GM23338 (cell line): ENCODE results near the gene ABCD3. TPM values are rescaled to one million over a fixed set of nuclear protein-coding genes. Genes with fewer than 3 reads are reported as not detected.

Experiments used
- ATAC-seq: fragments of 200-7000 bp; cut with Tn5 transposase; 3 replicates; pipeline ENCODE4 v1.9.1; 2020
- DNase-seq: peaks from one replicate; pipeline ENCODE4 v3.0.0-alpha.2; 2015; ENCODE audit warnings: low spot score
- H2AFZ ChIP-seq: fragments of 200-600 bp; sonication (generic); 2 replicates; pipeline ENCODE4 v1.8.0; 2016; ENCODE audit warnings: antibody characterized with exemption, mild to moderate bottlenecking, moderate library complexity
- H3F3A ChIP-seq: fragments of 200-600 bp; sonication (generic); replicated peaks from 2 replicates; pipeline ENCODE4 v1.8.0; 2017; ENCODE audit warnings: antibody characterized with exemption, mixed run types, low read depth
- H3K27ac ChIP-seq: fragments of 200-600 bp; sonication (generic); 2 replicates; pipeline ENCODE4 v1.6.1; 2016; ENCODE audit warnings: low read depth
- H3K27me3 ChIP-seq: fragments of 200-600 bp; sonication (generic); 2 replicates; pipeline ENCODE4 v1.8.0; 2016; ENCODE audit warnings: mild to moderate bottlenecking, mixed run types, moderate library complexity; ENCODE audit not compliant: insufficient read depth
- H3K36me3 ChIP-seq: fragments of 200-600 bp; sonication (generic); 2 replicates; pipeline ENCODE4 v1.8.0; 2016; ENCODE audit warnings: mild to moderate bottlenecking; ENCODE audit not compliant: insufficient read depth
- H3K4me1 ChIP-seq: fragments of 200-600 bp; sonication (generic); 2 replicates; pipeline ENCODE4 v1.8.0; 2016; ENCODE audit warnings: mild to moderate bottlenecking, moderate library complexity; ENCODE audit not compliant: insufficient read depth
- H3K4me2 ChIP-seq: fragments of 200-600 bp; sonication (generic); 2 replicates; pipeline ENCODE4 v1.7.1; 2017; ENCODE audit warnings: mixed run types
- H3K4me3 ChIP-seq: fragments of 200-600 bp; sonication (generic); 2 replicates; pipeline ENCODE4 v1.6.1; 2016; ENCODE audit warnings: mixed run types
- H3K79me2 ChIP-seq: fragments of 200-600 bp; sonication (generic); replicated peaks from 2 replicates; pipeline ENCODE4 v1.8.0; 2017; ENCODE audit warnings: mild to moderate bottlenecking; ENCODE audit not compliant: insufficient read depth
- H3K9me2 ChIP-seq: fragments of 200-600 bp; sonication (generic); 2 replicates; pipeline ENCODE4 v1.8.0; 2017; ENCODE audit not compliant: insufficient read depth
- H4K20me1 ChIP-seq: fragments of 200-600 bp; sonication (generic); replicated peaks from 2 replicates; pipeline ENCODE4 v1.8.0; 2017; ENCODE audit warnings: mild to moderate bottlenecking; ENCODE audit not compliant: insufficient read depth
- H3K27ac Mint-ChIP-seq: 2 replicates; pipeline ENCODE4 v1.8.0; 2020; ENCODE audit warnings: inconsistent platforms, mild to moderate bottlenecking, moderate library complexity, mixed read lengths
- H3K27me3 Mint-ChIP-seq: 3 replicates; pipeline ENCODE4 v1.8.0; 2022; ENCODE audit warnings: low read depth, mild to moderate bottlenecking, moderate library complexity, mixed read lengths, inconsistent platforms; ENCODE audit not compliant: insufficient read depth, poor library complexity
- H3K36me3 Mint-ChIP-seq: 3 replicates; pipeline ENCODE4 v1.8.0; 2021; ENCODE audit warnings: low read depth, mild to moderate bottlenecking, inconsistent platforms, moderate library complexity, mixed read lengths
- H3K4me1 Mint-ChIP-seq: 3 replicates; pipeline ENCODE4 v1.8.0; 2020; ENCODE audit warnings: mild to moderate bottlenecking, inconsistent platforms, mixed read lengths
- H3K4me3 Mint-ChIP-seq: 3 replicates; pipeline ENCODE4 v1.8.0; 2021; ENCODE audit warnings: moderate library complexity, mild to moderate bottlenecking, inconsistent platforms, mixed read lengths
- H3K9me3 Mint-ChIP-seq: 3 replicates; pipeline ENCODE4 v1.8.0; 2020; ENCODE audit warnings: moderate library complexity, mild to moderate bottlenecking, inconsistent platforms, mixed read lengths
- CREB1 ChIP-seq: fragments of 250-450 bp; sonication (Bioruptor Pico); IDR thresholded peaks from 2 replicates; pipeline ENCODE4 v1.5.0; 2020; ENCODE audit warnings: low read depth, mild to moderate bottlenecking, moderate library complexity
- ETS1 ChIP-seq: IDR thresholded peaks from 2 replicates; pipeline ENCODE4 v1.6.1; 2016; ENCODE audit warnings: antibody characterized with exemption
- EZH2 ChIP-seq: fragments of 200-600 bp; sonication (generic); IDR thresholded peaks from one replicate; pipeline ENCODE4 v1.8.0; 2017; ENCODE audit warnings: antibody characterized with exemption, mild to moderate bottlenecking, low read depth; ENCODE audit not compliant: unreplicated experiment
- EZH2phosphoT487 ChIP-seq: fragments of 200-600 bp; sonication (generic); IDR thresholded peaks from one replicate; pipeline ENCODE4 v1.8.1; 2018; ENCODE audit warnings: antibody characterized with exemption; ENCODE audit not compliant: unreplicated experiment
- JUNB ChIP-seq: IDR thresholded peaks from one replicate; pipeline ENCODE4 v1.6.1; 2016; ENCODE audit warnings: antibody characterized with exemption; ENCODE audit not compliant: unreplicated experiment
- NANOG ChIP-seq: IDR thresholded peaks from 2 replicates; pipeline ENCODE4 v1.6.1; 2016; ENCODE audit warnings: antibody characterized with exemption, borderline replicate concordance
- POLR2AphosphoS5 ChIP-seq: IDR thresholded peaks from 2 replicates; pipeline ENCODE4 v1.6.1; 2016; ENCODE audit warnings: antibody characterized with exemption, low read depth
- REST ChIP-seq: IDR thresholded peaks from one replicate; pipeline ENCODE4 v1.6.1; 2018; ENCODE audit warnings: antibody characterized with exemption; ENCODE audit not compliant: unreplicated experiment
- STAT1 ChIP-seq: IDR thresholded peaks from one replicate; pipeline ENCODE4 v1.6.1; 2016; ENCODE audit warnings: antibody characterized with exemption; ENCODE audit not compliant: unreplicated experiment
- ZNF114 ChIP-seq: fragments of 250-450 bp; sonication (Bioruptor Pico); IDR thresholded peaks from 2 replicates; pipeline ENCODE4 v1.5.0; 2020; ENCODE audit warnings: mild to moderate bottlenecking, moderate library complexity
- ZNF331 ChIP-seq: fragments of 250-450 bp; sonication (Bioruptor Pico); IDR thresholded peaks from 2 replicates; pipeline ENCODE4 v1.5.0; 2020; ENCODE audit warnings: low read depth, mild to moderate bottlenecking, moderate library complexity
- ZNF462 ChIP-seq: fragments of 250-450 bp; sonication (Bioruptor Pico); IDR thresholded peaks from 2 replicates; pipeline ENCODE4 v1.5.0; 2020; ENCODE audit warnings: mild to moderate bottlenecking, moderate library complexity
- polyA plus RNA-seq: library from polyadenylated mRNA; unstranded; fragments of >200 nt; fragmentation: Nextera tagmentation; extraction: Ambion mirVana; gene quantifications from 2 replicates; pipeline ENCODE4 v1.2.1, GENCODE V29; 2016
- total RNA-seq: library from RNA; depleted of rRNA; stranded (reverse); fragments of >200 nt; shearing (Covaris generic); gene quantifications from 2 replicates; pipeline ENCODE4 v1.2.3, GENCODE V29; 2014
- TF ChIP-seq, protein P1 (sequence below), 2 experiments: fragments of 200-600 bp in 1 of 2; sonication (generic) in 1 of 2; conservative IDR thresholded peaks; 2 replicates each; pipeline versions ENCODE4 v1.5.1 to v1.6.1; 2016 to 2017; ENCODE audit warnings: antibody characterized with exemption in 2 of 2, low read depth in 2 of 2, mild to moderate bottlenecking in 2 of 2, moderate library complexity in 1 of 2

The ABCD3 gene
- total and polyA plus RNA-seq, 2 experiments from 2014 or later: 12.3 to 24.0 TPM

DNA sequence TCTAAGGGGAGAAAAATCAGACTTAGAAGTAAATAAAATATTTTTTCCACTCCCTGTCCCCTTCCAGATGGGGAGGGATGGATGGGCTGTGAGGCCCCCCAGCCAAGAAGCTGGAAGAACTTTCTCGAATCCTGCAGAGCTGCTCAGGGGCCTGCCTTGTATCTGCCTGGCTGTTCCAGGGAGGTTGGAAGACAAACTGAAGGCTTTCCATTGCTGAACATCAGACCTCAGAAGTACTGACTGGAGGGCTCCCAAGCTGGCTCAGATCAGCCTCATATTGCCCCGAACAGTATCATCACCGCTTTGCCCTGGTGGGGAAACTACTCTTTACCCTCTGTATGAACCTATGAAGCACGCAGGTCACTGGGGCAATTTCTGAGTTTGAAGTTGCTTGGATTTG, 135.7 kb downstream of the ABCD3 start:
- no peaks in the 10 kb centered on the region for H3F3A ChIP-seq
- Mint-ChIP-seq H3K4me3 (no peak overlapping the region), H3K4me1 (peaks cover 42% of the 10 kb centered on the region), H3K36me3 (no peaks in the 10 kb centered on the region), H3K9me3 (no peaks in the 10 kb centered on the region), H3K27ac (no peak overlapping the region), H3K27me3 (no peaks in the 10 kb centered on the region)
- H2AFZ ChIP-seq: no peak overlapping the region; the same call in 1 of the 2 replicates
- no peaks in the 10 kb centered on the region for H3K79me2 ChIP-seq
- peaks cover 26% of the 10 kb centered on the region for H3K4me1 ChIP-seq
- H3K4me3 ChIP-seq: no peak overlapping the region
- H3K36me3 ChIP-seq: no peaks in the 10 kb centered on the region
- no peak for TF ChIP-seq EZH2
- TF ChIP-seq NANOG: no peak
- TF ChIP-seq ZNF462 (CRISPR knock-in tag): no peak
- TF ChIP-seq ZNF331 (CRISPR knock-in tag): no peak
- no peak for TF ChIP-seq STAT1
- no peak for TF ChIP-seq JUNB
- TF ChIP-seq EZH2phosphoT487: no peak
- TF ChIP-seq CREB1: no peak
- TF ChIP-seq POLR2AphosphoS5: no peak
- TF ChIP-seq REST: no peak
- TF ChIP-seq, protein P1, sequence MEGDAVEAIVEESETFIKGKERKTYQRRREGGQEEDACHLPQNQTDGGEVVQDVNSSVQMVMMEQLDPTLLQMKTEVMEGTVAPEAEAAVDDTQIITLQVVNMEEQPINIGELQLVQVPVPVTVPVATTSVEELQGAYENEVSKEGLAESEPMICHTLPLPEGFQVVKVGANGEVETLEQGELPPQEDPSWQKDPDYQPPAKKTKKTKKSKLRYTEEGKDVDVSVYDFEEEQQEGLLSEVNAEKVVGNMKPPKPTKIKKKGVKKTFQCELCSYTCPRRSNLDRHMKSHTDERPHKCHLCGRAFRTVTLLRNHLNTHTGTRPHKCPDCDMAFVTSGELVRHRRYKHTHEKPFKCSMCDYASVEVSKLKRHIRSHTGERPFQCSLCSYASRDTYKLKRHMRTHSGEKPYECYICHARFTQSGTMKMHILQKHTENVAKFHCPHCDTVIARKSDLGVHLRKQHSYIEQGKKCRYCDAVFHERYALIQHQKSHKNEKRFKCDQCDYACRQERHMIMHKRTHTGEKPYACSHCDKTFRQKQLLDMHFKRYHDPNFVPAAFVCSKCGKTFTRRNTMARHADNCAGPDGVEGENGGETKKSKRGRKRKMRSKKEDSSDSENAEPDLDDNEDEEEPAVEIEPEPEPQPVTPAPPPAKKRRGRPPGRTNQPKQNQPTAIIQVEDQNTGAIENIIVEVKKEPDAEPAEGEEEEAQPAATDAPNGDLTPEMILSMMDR (conservative IDR thresholded peaks at IDR 0.05; ENCODE audit: low read depth in 2 of 2): no peak
- no peak for TF ChIP-seq ETS1
- no peak for TF ChIP-seq ZNF114 (CRISPR knock-in tag)
- no peak overlapping the region; the same call in 1 of the 2 replicates for H3K4me2 ChIP-seq
- H3K27me3 ChIP-seq: no peaks in the 10 kb centered on the region
- no peaks in the 10 kb centered on the region for H3K9me2 ChIP-seq
- no peak for DNase-seq
- no peaks in the 10 kb centered on the region for H4K20me1 ChIP-seq
- no peak for ATAC-seq
- no peak overlapping the region for H3K27ac ChIP-seq
